Activated CD8-positive, alpha-beta T cell treated with anti-CD3 and anti-CD28 coated beads for 36 hours (primary cell): ENCODE measurements around the gene SLC66A2. TPM values are rescaled to one million over a fixed set of nuclear protein-coding genes. Genes with fewer than 3 reads are reported as not detected.

Source experiments
- ATAC-seq: fragments of 200-7000 bp; cut with Tn5 transposase; one replicate; pipeline ENCODE4 v1.10.0; 2021; ENCODE audit warnings: mild to moderate bottlenecking, moderate library complexity
- CTCF ChIA-PET: fragments of 350-600 bp; sonication (Branson Sonifier 250); formaldehyde crosslinking; loops from one replicate; lab custom pipeline; 2021; ENCODE audit warnings: antibody characterized with exemption; lab: Charles Lee
- POLR2A ChIA-PET: fragments of 350-600 bp; sonication (Branson Sonifier 250); formaldehyde crosslinking; loops from one replicate; lab custom pipeline; 2021; ENCODE audit warnings: antibody characterized with exemption; lab: Charles Lee
- DNase-seq: peaks from one replicate; pipeline ENCODE4 v3.0.0-alpha.2; 2020
- H3K27ac Mint-ChIP-seq: one replicate; pipeline ENCODE4 v1.8.0; 2021; ENCODE audit warnings: mild to moderate bottlenecking, mixed read lengths
- H3K27me3 Mint-ChIP-seq: one replicate; pipeline ENCODE4 v1.8.0; 2021; ENCODE audit warnings: mixed read lengths
- H3K36me3 Mint-ChIP-seq: one replicate; pipeline ENCODE4 v1.8.0; 2021; ENCODE audit warnings: low read depth, mixed read lengths
- H3K4me1 Mint-ChIP-seq: one replicate; pipeline ENCODE4 v1.8.0; 2021; ENCODE audit warnings: low read depth, mixed read lengths
- H3K4me3 Mint-ChIP-seq: one replicate; pipeline ENCODE4 v1.8.0; 2021; ENCODE audit warnings: mild to moderate bottlenecking, moderate library complexity, mixed read lengths
- H3K9me3 Mint-ChIP-seq: one replicate; pipeline ENCODE4 v1.8.0; 2021; ENCODE audit warnings: mixed read lengths
- intact Hi-C: fragments of 100-400 bp; cut with micrococcal nuclease; formaldehyde crosslinking; loops from one replicate; pipeline ENCODE4 v1.10.0; 2022
- total RNA-seq, 2 experiments: library from RNA; stranded (reverse); gene quantifications; one replicate each; pipeline ENCODE4 v1.2.3, GENCODE V29; 2021
- TF ChIP-seq, protein P1 (sequence below): fragments of 200-600 bp; IDR thresholded peaks from one replicate; pipeline ENCODE4 v1.8.0; 2022; ENCODE audit warnings: antibody characterized with exemption, mild to moderate bottlenecking

The SLC66A2 gene
- total RNA-seq, 2 experiments from 2014 or later, result 28.2 to 29.7 TPM

DNA sequence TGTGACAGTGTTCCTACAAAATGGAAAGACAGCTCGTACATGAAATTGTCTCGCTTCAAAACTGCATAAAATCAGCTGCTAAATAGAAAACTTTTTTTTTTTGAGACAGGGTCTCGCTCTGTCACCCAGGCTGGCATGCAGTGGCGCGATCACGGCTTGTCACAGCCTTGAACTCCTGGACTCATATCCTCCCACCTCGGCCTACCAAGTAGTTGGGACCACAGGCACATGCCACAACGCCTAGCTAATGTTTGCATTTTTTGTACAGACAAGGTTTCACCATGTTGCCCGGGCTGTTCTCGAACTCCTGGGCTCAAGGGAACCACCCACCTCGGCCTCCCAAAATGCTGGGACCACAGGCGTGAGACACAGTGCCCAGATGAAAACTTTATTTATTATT lies 33.7 kb upstream of the SLC66A2 start:
- ChIA-PET POLR2A (interaction anchor here (0.6 to 2.2 kb wide), 6 partner anchors 11 to 140 kb away, joined by 3 to 5 read pairs (median 4); partner anchors contain the start of gene ADNP2), CTCF (interaction anchor here (0.6 to 1.4 kb wide), 8 partner anchors 8 to 217 kb away, joined by 3 to 6 read pairs (median 4); partner anchors contain the start of gene SLC66A2)
- H3K9me3 Mint-ChIP-seq, result no peaks in the 10 kb centered on the region
- H3K27me3 Mint-ChIP-seq, result no peaks in the 10 kb centered on the region
- H3K27ac Mint-ChIP-seq, result no peak overlapping the region
- H3K4me1 Mint-ChIP-seq, result peaks cover 59% of the 10 kb centered on the region
- no peak for DNase-seq
- ATAC-seq, result no peak
- TF ChIP-seq, protein P1, sequence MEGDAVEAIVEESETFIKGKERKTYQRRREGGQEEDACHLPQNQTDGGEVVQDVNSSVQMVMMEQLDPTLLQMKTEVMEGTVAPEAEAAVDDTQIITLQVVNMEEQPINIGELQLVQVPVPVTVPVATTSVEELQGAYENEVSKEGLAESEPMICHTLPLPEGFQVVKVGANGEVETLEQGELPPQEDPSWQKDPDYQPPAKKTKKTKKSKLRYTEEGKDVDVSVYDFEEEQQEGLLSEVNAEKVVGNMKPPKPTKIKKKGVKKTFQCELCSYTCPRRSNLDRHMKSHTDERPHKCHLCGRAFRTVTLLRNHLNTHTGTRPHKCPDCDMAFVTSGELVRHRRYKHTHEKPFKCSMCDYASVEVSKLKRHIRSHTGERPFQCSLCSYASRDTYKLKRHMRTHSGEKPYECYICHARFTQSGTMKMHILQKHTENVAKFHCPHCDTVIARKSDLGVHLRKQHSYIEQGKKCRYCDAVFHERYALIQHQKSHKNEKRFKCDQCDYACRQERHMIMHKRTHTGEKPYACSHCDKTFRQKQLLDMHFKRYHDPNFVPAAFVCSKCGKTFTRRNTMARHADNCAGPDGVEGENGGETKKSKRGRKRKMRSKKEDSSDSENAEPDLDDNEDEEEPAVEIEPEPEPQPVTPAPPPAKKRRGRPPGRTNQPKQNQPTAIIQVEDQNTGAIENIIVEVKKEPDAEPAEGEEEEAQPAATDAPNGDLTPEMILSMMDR, result no peak
- no peak overlapping the region for H3K4me3 Mint-ChIP-seq
- peaks cover 58% of the 10 kb centered on the region for H3K36me3 Mint-ChIP-seq
- intact Hi-C loops, result loop anchor here (5.0 kb wide), 1 partner anchor 47 kb away; the partner anchor contains the start of gene RBFA

DNA sequence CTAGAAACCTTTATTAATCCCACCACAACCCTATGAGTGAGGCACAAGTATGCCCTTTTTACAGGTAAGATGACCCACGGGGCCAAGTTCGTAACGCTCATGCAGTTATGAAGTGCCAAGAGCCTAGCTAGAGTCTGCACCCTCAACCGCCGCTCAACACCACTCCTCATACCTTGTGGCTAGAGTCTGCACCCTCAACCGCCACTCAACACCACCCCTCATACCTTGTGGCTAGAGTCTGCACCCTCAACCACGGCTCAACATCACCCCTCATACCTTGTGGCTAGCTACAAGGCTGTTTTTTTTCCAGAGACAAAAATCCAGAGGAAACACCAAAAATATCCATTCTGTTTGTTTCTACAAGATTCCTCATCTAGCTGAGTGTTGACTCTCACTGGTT lies 32.3 kb upstream of the SLC66A2 start:
- DNase-seq (peak; percentile 26), ATAC-seq (no peak)
- POLR2A ChIA-PET, result interaction anchor here (1.0 to 2.2 kb wide), 5 partner anchors 9 to 50 kb away, joined by 3 to 9 read pairs (median 4); partner anchors contain the start of gene RBFA
- peak overlapping the region; percentile 78 for H3K27ac Mint-ChIP-seq
- TF ChIP-seq, protein P1, result no peak
- H3K4me3 Mint-ChIP-seq, result peak overlapping the region; percentile 61
- H3K27me3 Mint-ChIP-seq, result no peaks in the 10 kb centered on the region
- intact Hi-C loops, result no loop called here
- no peaks in the 10 kb centered on the region for H3K9me3 Mint-ChIP-seq
- peaks cover 70% of the 10 kb centered on the region for H3K4me1 Mint-ChIP-seq
- CTCF ChIA-PET, result interaction anchor here (1.4 to 1.6 kb wide), 2 partner anchors 11 to 70 kb away, joined by 3 to 4 read pairs; no protein-coding TSS in a partner anchor
- peaks cover 65% of the 10 kb centered on the region for H3K36me3 Mint-ChIP-seq

DNA sequence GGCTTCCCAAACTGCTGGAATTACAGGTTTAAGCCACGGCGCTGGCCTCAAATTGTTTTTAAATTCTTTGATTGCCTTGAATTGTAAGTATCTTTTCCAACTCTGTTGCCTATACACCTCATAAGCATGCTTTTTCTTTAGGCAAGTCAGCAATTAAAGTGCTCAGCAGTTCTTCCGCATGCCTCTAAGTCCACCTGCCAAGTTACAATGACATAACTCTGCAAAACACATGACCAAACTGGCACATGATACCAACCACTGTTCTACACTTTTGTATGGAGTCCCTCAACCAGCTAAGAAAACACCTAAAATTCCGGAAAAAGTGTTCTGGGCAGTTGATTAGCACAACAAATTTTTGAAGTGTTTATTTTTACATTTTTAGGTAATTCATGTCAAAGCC lies 31.8 kb upstream of the SLC66A2 start:
- Mint-ChIP-seq H3K27ac (peak overlapping the region; percentile 72), H3K4me1 (peaks cover 70% of the 10 kb centered on the region), H3K4me3 (peak overlapping the region; percentile 8), H3K27me3 (no peaks in the 10 kb centered on the region), H3K36me3 (peaks cover 65% of the 10 kb centered on the region), H3K9me3 (no peaks in the 10 kb centered on the region)
- no peak for DNase-seq
- no peak for ATAC-seq
- TF ChIP-seq, protein P1, result no peak
- ChIA-PET CTCF (interaction anchor here (1.1 to 1.6 kb wide), 2 partner anchors 10 to 20 kb away, joined by 4 read pairs; no protein-coding TSS in a partner anchor), POLR2A (interaction anchor here (0.8 to 1.4 kb wide), 4 partner anchors 11 to 51 kb away, joined by 3 to 9 read pairs (median 4); partner anchors contain the start of gene RBFA)
- intact Hi-C loops, result no loop called here

DNA sequence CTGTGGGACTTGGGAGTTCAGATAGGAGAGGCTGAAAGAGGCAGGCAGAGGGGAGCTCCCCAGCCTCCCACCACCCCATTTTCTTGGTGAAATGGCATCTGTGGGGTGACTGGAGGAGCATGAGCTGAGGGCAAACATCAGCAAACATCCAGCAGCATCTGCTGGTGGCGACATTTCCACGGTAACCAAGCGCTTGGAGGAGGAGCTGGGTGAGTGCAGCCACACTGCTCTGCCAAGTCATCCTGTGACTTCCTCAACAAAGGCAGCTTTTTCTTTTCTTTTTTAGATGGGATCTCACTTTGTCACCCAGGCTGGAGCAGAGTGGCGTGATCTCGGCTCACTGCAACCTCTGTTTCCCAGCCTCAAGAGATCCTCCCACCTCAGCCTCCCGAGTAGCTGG lies 31.3 kb upstream of the SLC66A2 start:
- CTCF ChIA-PET, result interaction anchor here (1.1 to 1.6 kb wide), 2 partner anchors 9 to 20 kb away, joined by 4 read pairs; no protein-coding TSS in a partner anchor
- H3K36me3 Mint-ChIP-seq, result peaks cover 67% of the 10 kb centered on the region
- H3K4me3 Mint-ChIP-seq, result no peak overlapping the region
- DNase-seq, result peak; percentile 60
- H3K4me1 Mint-ChIP-seq, result peaks cover 74% of the 10 kb centered on the region
- peak; percentile 77 for ATAC-seq
- TF ChIP-seq, protein P1, result no peak
- intact Hi-C loops, result no loop called here
- no peaks in the 10 kb centered on the region for H3K9me3 Mint-ChIP-seq
- POLR2A ChIA-PET, result interaction anchor here (0.8 to 1.2 kb wide), 3 partner anchors 13 to 51 kb away, joined by 3 to 4 read pairs (median 3); partner anchors contain the start of gene RBFA
- peak overlapping the region; percentile 72 for H3K27ac Mint-ChIP-seq
- H3K27me3 Mint-ChIP-seq, result no peaks in the 10 kb centered on the region

DNA sequence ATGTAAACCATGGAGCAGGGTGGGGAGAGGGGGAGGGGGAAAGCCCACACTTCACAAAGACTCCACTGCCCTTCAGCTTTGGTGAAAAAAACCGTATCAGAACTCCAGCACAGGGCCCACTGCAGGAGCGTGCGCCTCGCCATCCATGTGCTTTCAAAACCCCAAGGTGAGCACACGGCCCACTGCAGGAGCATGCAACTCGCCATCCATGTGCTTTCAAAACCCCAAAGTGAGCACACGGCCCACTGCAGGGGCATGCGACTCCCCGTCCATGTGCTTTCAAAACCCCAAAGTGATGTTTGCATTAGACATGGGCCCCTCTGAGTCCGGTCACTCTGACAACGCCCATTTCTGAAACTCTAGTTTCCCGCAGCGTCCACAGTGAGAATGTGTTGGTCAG lies 29.1 kb upstream of the SLC66A2 start:
- POLR2A ChIA-PET, result interaction anchor here (1.7 kb wide), 1 partner anchor 11 kb away, joined by 3 read pairs; no protein-coding TSS in a partner anchor
- DNase-seq (no peak), ATAC-seq (no peak)
- no peaks in the 10 kb centered on the region for H3K9me3 Mint-ChIP-seq
- H3K27ac Mint-ChIP-seq, result no peak overlapping the region
- H3K4me3 Mint-ChIP-seq, result no peak overlapping the region
- no peaks in the 10 kb centered on the region for H3K27me3 Mint-ChIP-seq
- CTCF ChIA-PET, result no interaction called here
- peaks cover 61% of the 10 kb centered on the region for H3K36me3 Mint-ChIP-seq
- peaks cover 69% of the 10 kb centered on the region for H3K4me1 Mint-ChIP-seq
- intact Hi-C loops, result no loop called here
- TF ChIP-seq, protein P1, result no peak
